ENCODE data around the gene CDCA7L.

GRCh38 chr7:21883069-21883468 lies 62.6 kb downstream of the CDCA7L start:
- TF ChIP-seq, protein P1, sequence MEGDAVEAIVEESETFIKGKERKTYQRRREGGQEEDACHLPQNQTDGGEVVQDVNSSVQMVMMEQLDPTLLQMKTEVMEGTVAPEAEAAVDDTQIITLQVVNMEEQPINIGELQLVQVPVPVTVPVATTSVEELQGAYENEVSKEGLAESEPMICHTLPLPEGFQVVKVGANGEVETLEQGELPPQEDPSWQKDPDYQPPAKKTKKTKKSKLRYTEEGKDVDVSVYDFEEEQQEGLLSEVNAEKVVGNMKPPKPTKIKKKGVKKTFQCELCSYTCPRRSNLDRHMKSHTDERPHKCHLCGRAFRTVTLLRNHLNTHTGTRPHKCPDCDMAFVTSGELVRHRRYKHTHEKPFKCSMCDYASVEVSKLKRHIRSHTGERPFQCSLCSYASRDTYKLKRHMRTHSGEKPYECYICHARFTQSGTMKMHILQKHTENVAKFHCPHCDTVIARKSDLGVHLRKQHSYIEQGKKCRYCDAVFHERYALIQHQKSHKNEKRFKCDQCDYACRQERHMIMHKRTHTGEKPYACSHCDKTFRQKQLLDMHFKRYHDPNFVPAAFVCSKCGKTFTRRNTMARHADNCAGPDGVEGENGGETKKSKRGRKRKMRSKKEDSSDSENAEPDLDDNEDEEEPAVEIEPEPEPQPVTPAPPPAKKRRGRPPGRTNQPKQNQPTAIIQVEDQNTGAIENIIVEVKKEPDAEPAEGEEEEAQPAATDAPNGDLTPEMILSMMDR (IDR thresholded peaks at IDR 0.05; ENCODE audit: low read depth, low read length, missing input control): no peak
- no peak for TF ChIP-seq JUND (IDR thresholded peaks at IDR 0.05)

All from liver (tissue), 3 donors.